HEK293 (cell line): Measurements from ENCODE around the gene CACNA1C.

Experiments used
- CTCF ChIA-PET: fragments of 350-600 bp; formaldehyde crosslinking; extraction: SDS; loops from one replicate; lab custom pipeline; 2021; ENCODE audit warnings: antibody characterized with exemption; lab: Yijun Ruan, JAX
- POLR2A ChIA-PET: fragments of 300-600 bp; formaldehyde crosslinking; extraction: SDS; loops from one replicate; lab custom pipeline; 2020; ENCODE audit warnings: antibody characterized with exemption, inconsistent platforms; lab: Yijun Ruan, JAX
- H3K27ac ChIP-seq: fragments of 200-500 bp; sonication (Bioruptor generic); 2 replicates; pipeline ENCODE4 v1.5.1; 2014; ENCODE audit warnings: low read depth, low read length, control low read depth, inconsistent platforms; ENCODE audit errors: extremely low read depth
- H3K36me3 ChIP-seq, 2 experiments: fragments of 200-500 bp in 1 of 2; sonication (Bioruptor generic) in 1 of 2; 1 replicate in 1 of 2; 2 replicates in 1 of 2; pipeline ENCODE4 v1.5.1; 2014 to 2017; ENCODE audit warnings: inconsistent platforms in 2 of 2, low read length in 2 of 2; ENCODE audit not compliant: control insufficient read depth in 2 of 2, insufficient read depth in 1 of 2
- H3K4me1 ChIP-seq: fragments of 200-500 bp; sonication (Bioruptor generic); 2 replicates; pipeline ENCODE4 v1.5.1; 2014; ENCODE audit warnings: mild to moderate bottlenecking, low read length, inconsistent platforms; ENCODE audit not compliant: control insufficient read depth, insufficient read depth
- H3K4me3 ChIP-seq: 2 replicates; pipeline ENCODE4 v1.5.1; 2011; ENCODE audit warnings: low read depth, mild to moderate bottlenecking, control low read depth, low read length, moderate library complexity
- H3K9me3 ChIP-seq: fragments of 200-500 bp; sonication (Bioruptor generic); 2 replicates; pipeline ENCODE4 v1.5.1; 2014; ENCODE audit warnings: low read depth, low read length, inconsistent platforms; ENCODE audit not compliant: control insufficient read depth, insufficient read depth
- BCL11B ChIP-seq: fragments of 450-650 bp; formaldehyde crosslinking; IDR thresholded peaks from 2 replicates; pipeline ENCODE4 v1.5.1; 2016; ENCODE audit warnings: low read depth, missing biosample characterization, missing genetic modification characterization
- GLIS1 ChIP-seq: fragments of 450-650 bp; formaldehyde crosslinking; IDR thresholded peaks from 2 replicates; pipeline ENCODE4 v1.5.1; 2016; ENCODE audit warnings: missing biosample characterization, missing genetic modification characterization
- IKZF3 ChIP-seq: fragments of 450-650 bp; IDR thresholded peaks from 2 replicates; pipeline ENCODE4 v1.5.0; 2018; ENCODE audit warnings: missing biosample characterization, mild to moderate bottlenecking, missing genetic modification characterization, moderate library complexity
- PATZ1 ChIP-seq: fragments of 450-650 bp; formaldehyde crosslinking; IDR thresholded peaks from 2 replicates; pipeline ENCODE4 v1.5.1; 2016; ENCODE audit warnings: missing biosample characterization, missing genetic modification characterization
- PBX3 ChIP-seq: sonication (generic); formaldehyde crosslinking; IDR thresholded peaks from 2 replicates; pipeline ENCODE4 v1.8.1; 2022; ENCODE audit warnings: mild to moderate bottlenecking, moderate library complexity, missing genetic modification reagents
- ZBTB49 ChIP-seq: fragments of 450-650 bp; formaldehyde crosslinking; IDR thresholded peaks from 2 replicates; pipeline ENCODE4 v1.5.1; 2016; ENCODE audit warnings: missing biosample characterization, missing genetic modification characterization, low read depth
- ZBTB6 ChIP-seq: fragments of 450-650 bp; formaldehyde crosslinking; IDR thresholded peaks from 2 replicates; pipeline ENCODE4 v1.5.1; 2017; ENCODE audit warnings: missing biosample characterization, missing genetic modification characterization
- ZBTB8A ChIP-seq: fragments of 450-650 bp; formaldehyde crosslinking; IDR thresholded peaks from 2 replicates; pipeline ENCODE4 v1.5.1; 2016; ENCODE audit warnings: missing biosample characterization, missing genetic modification characterization
- ZIC2 ChIP-seq: fragments of 450-650 bp; formaldehyde crosslinking; IDR thresholded peaks from 2 replicates; pipeline ENCODE4 v1.5.1; 2016; ENCODE audit warnings: missing biosample characterization, missing genetic modification characterization
- ZNF112 ChIP-seq: fragments of 450-650 bp; formaldehyde crosslinking; IDR thresholded peaks from 2 replicates; pipeline ENCODE4 v1.5.0; 2017; ENCODE audit warnings: missing biosample characterization, missing genetic modification characterization
- ZNF148 ChIP-seq: fragments of 450-650 bp; formaldehyde crosslinking; IDR thresholded peaks from 2 replicates; pipeline ENCODE4 v1.5.0; 2017; ENCODE audit warnings: missing biosample characterization, missing genetic modification characterization, borderline replicate concordance
- ZNF155 ChIP-seq: fragments of 450-650 bp; formaldehyde crosslinking; IDR thresholded peaks from 2 replicates; pipeline ENCODE4 v1.5.1; 2016; ENCODE audit warnings: missing biosample characterization, missing genetic modification characterization
- ZNF488 ChIP-seq: fragments of 450-650 bp; formaldehyde crosslinking; IDR thresholded peaks from 2 replicates; pipeline ENCODE4 v1.5.1; 2016; ENCODE audit warnings: missing biosample characterization, missing genetic modification characterization
- ZNF692 ChIP-seq: fragments of 450-650 bp; formaldehyde crosslinking; IDR thresholded peaks from 2 replicates; pipeline ENCODE4 v1.5.1; 2016; ENCODE audit warnings: missing biosample characterization, missing genetic modification characterization
- ZNF76 ChIP-seq: fragments of 450-650 bp; formaldehyde crosslinking; IDR thresholded peaks from 2 replicates; pipeline ENCODE4; 2016; ENCODE audit warnings: low read depth, missing biosample characterization, missing genetic modification characterization, borderline replicate concordance
- ZNF785 ChIP-seq: fragments of 450-650 bp; formaldehyde crosslinking; IDR thresholded peaks from 2 replicates; pipeline ENCODE4 v1.5.1; 2016; ENCODE audit warnings: missing biosample characterization, missing genetic modification characterization

The CACNA1C gene

GRCh38 chr12:2092890-2093289 is 40.1 kb downstream of the CACNA1C start (continued):
- TF ChIP-seq ZNF148 (tag by site-specific recombination) (no peak), PBX3 (CRISPR knock-in tag) (no peak), ZBTB49 (no peak)

- Histone ChIP-seq H3K4me3 (no peak overlapping the region), H3K27ac (no peak overlapping the region), H3K9me3 (no peaks in the 10 kb centered on the region), H3K4me1 (no peaks in the 10 kb centered on the region), H3K36me3 (no peaks in the 10 kb centered on the region)
- CTCF ChIA-PET, result no interaction called here
- TF ChIP-seq ZIC2 (tag by site-specific recombination), result peak; percentile 79
- TF ChIP-seq PBX3 (CRISPR knock-in tag), result no peak
- no peak for TF ChIP-seq GLIS1
- peak; percentile 68 for TF ChIP-seq ZNF692 (tag by site-specific recombination)
- TF ChIP-seq IKZF3 (tag by site-specific recombination), result no peak
- TF ChIP-seq PATZ1 (tag by site-specific recombination), result no peak
- TF ChIP-seq ZBTB6 (tag by site-specific recombination), result no peak
- TF ChIP-seq ZBTB8A (tag by site-specific recombination), result 0 out of 2 replicates have a peak, but pooled peaks have one; percentile 17
- POLR2A ChIA-PET, result no interaction called here
Measured at GRCh38 chr12:2094597-2094996, 41.8 kb downstream of the CACNA1C start.

GRCh38 chr12:2095878-2096277 is 43.1 kb downstream of the CACNA1C start:
- no peaks in the 10 kb centered on the region for H3K4me1 ChIP-seq

More at GRCh38 chr12:2095878-2096277, 43.1 kb downstream of the CACNA1C start:
- TF ChIP-seq ZBTB8A (tag by site-specific recombination) (no peak), ZNF692 (tag by site-specific recombination) (no peak), ZNF112 (no peak), ZNF155 (no peak), BCL11B (tag by site-specific recombination) (no peak), ZNF785 (tag by site-specific recombination) (no peak), ZNF76 (tag by site-specific recombination) (no peak), ZNF488 (tag by site-specific recombination) (no peak)
- TF ChIP-seq, all 188 proteins: peak for 0
- no peaks in the 10 kb centered on the region for H3K9me3 ChIP-seq
- ChIA-PET POLR2A (no interaction called here), CTCF (no interaction called here)
- no peak overlapping the region for H3K27ac ChIP-seq
- H3K4me3 ChIP-seq, result no peak overlapping the region
- H3K36me3 ChIP-seq, result no peaks in the 10 kb centered on the region
